AG04450 (cell line): ENCODE results near the gene APEH. TPM values are rescaled to one million over a fixed set of nuclear protein-coding genes. Genes with fewer than 3 reads are reported as not detected.

Source experiments
- CTCF ChIA-PET: fragments of 300-600, 350-600 bp; formaldehyde crosslinking; extraction: SDS; loops from one replicate; lab custom pipeline; 2022; ENCODE audit warnings: antibody characterized with exemption, inconsistent platforms; lab: Charles Lee
- POLR2A ChIA-PET: fragments of 350-600 bp; formaldehyde crosslinking; extraction: SDS; loops from one replicate; lab custom pipeline; 2021; ENCODE audit warnings: antibody characterized with exemption, inconsistent platforms; lab: Yijun Ruan, JAX
- DNase-seq: peaks from one replicate; pipeline ENCODE4 v3.0.0-alpha.2; 2011; ENCODE audit warnings: low read depth, low spot score
- H3K27ac ChIP-seq: one replicate; pipeline ENCODE4 v1.5.1; 2012; ENCODE audit warnings: low read depth, low read length, control low read depth
- H3K27me3 ChIP-seq: one replicate; pipeline ENCODE4 v1.6.0; 2012; ENCODE audit warnings: low read length; ENCODE audit not compliant: control insufficient read depth, insufficient read depth
- H3K4me3 ChIP-seq: 2 replicates; pipeline ENCODE4 v1.5.1; 2011; ENCODE audit warnings: mild to moderate bottlenecking, low read depth, low read length, control low read depth
- H3K9me3 ChIP-seq: 2 replicates; pipeline ENCODE4 v1.5.1; 2012; ENCODE audit warnings: low read length; ENCODE audit not compliant: control insufficient read depth, insufficient read depth
- CTCF ChIP-seq: IDR thresholded peaks from 2 replicates; pipeline ENCODE4 v1.5.1; 2011; ENCODE audit warnings: low read depth, low read length, control low read depth, inconsistent platforms
- polyA plus RNA-seq: library from polyadenylated mRNA; depleted of rRNA; stranded (reverse); fragments of >200 nt; gene quantifications from 2 replicates; pipeline ENCODE4 v1.2.3, GENCODE V29; 2011; rRNA removed
- small RNA-seq: library from RNA; depleted of rRNA; stranded (forward); fragments of <200 nt; gene quantifications from one replicate; pipeline ENCODE3, GENCODE V24; 2012; ENCODE audit warnings: low read depth; ENCODE audit not compliant: insufficient read length

Gene APEH
- polyA plus RNA-seq, 1 experiment, result 85.3 TPM

- no peaks in the 10 kb centered on the region for H3K27me3 ChIP-seq
- CTCF ChIA-PET, result no interaction called here
- DNase-seq, result no peak
- no peak for TF ChIP-seq CTCF
- POLR2A ChIA-PET, result no interaction called here
- H3K27ac ChIP-seq, result no peak overlapping the region
- H3K9me3 ChIP-seq, result no peaks in the 10 kb centered on the region
- no peak overlapping the region for H3K4me3 ChIP-seq
Observed at GRCh38 chr3:49732597-49732996, 58.4 kb downstream of the APEH start.

GRCh38 chr3:49733551-49733950 lies 59.4 kb downstream of the APEH start:
- POLR2A ChIA-PET, result no interaction called here

More at GRCh38 chr3:49733551-49733950, 59.4 kb downstream of the APEH start:
- H3K9me3 ChIP-seq, result no peaks in the 10 kb centered on the region
- TF ChIP-seq CTCF, result no peak
- CTCF ChIA-PET, result interaction anchor here (1.3 kb wide), 1 partner anchor 11 kb away, joined by 5 read pairs; no protein-coding TSS in a partner anchor
- no peak for DNase-seq
- no peak overlapping the region for H3K4me3 ChIP-seq
- H3K27me3 ChIP-seq, result no peaks in the 10 kb centered on the region
- H3K27ac ChIP-seq, result no peak overlapping the region

Small RNA genes within 50 kb of the gene (small RNA-seq; reads per million reads assigned to genes)
- gene AMIGO3, result not detected

Other genes with a start within 250 kb of the APEH start
- gene NICN1, start 245.0 kb upstream of the APEH start, polyA plus RNA-seq, result 13.3 and 15.7 TPM in 2 replicates
- gene DAG1, start 204.1 kb upstream of the APEH start, polyA plus RNA-seq, result 29.5 and 34.2 TPM in 2 replicates
- gene BSN, start 119.9 kb upstream of the APEH start, polyA plus RNA-seq, result 0.01 TPM in 1 of 2 replicates, not detected in the other
- 6.4 and 6.5 TPM in 2 replicates for gene MST1, start 15.1 kb downstream of the APEH start, polyA plus RNA-seq
- 22.9 and 33.3 TPM in 2 replicates for gene RNF123, start 15.2 kb downstream of the APEH start, polyA plus RNA-seq
- gene AMIGO3, start 45.3 kb downstream of the APEH start, polyA plus RNA-seq, result 0.11 TPM in 1 of 2 replicates, not detected in the other
- gene GMPPB, start 49.6 kb downstream of the APEH start, polyA plus RNA-seq, result 13.9 and 15.7 TPM in 2 replicates
- 40.4 and 53.5 TPM in 2 replicates for gene IP6K1, start 112.2 kb downstream of the APEH start, polyA plus RNA-seq
- 0.09 TPM in 1 of 2 replicates, not detected in the other for gene CDHR4, start 125.5 kb downstream of the APEH start, polyA plus RNA-seq
- 1.9 and 2.8 TPM in 2 replicates for gene INKA1, start 128.9 kb downstream of the APEH start, polyA plus RNA-seq
- 34.0 and 43.6 TPM in 2 replicates for gene UBA7, start 139.6 kb downstream of the APEH start, polyA plus RNA-seq
- gene TRAIP, start 182.2 kb downstream of the APEH start, polyA plus RNA-seq, result 1.7 and 2.3 TPM in 2 replicates
- gene CAMKV, start 195.6 kb downstream of the APEH start, polyA plus RNA-seq, result not detected in 2 replicates
- gene MST1R, start 229.5 kb downstream of the APEH start, polyA plus RNA-seq, result 0.10 and 0.41 TPM in 2 replicates